SJSA1 (cell line): ENCODE data around the gene ZNF862. TPM values are rescaled to one million over a fixed set of nuclear protein-coding genes. Genes with fewer than 3 reads are reported as not detected.

Experiments used
- total RNA-seq: library from RNA; depleted of rRNA; stranded (reverse); fragments of >200 nt; shearing (Covaris generic); gene quantifications from 2 replicates; pipeline ENCODE4 v1.2.3, GENCODE V29; 2014; rRNA removed

ZNF862 gene
- total RNA-seq, 1 experiment from 2014 or later = 6.1 TPM

Other genes starting within 250 kb of the ZNF862 start
- gene ZNF467, start 64.8 kb upstream of the ZNF862 start, total RNA-seq = not detected in 2 replicates
- 2.1 and 3.9 TPM in 2 replicates for gene ATP6V0E2, start 35.6 kb downstream of the ZNF862 start, total RNA-seq